HUES64 (cell line): ENCODE measurements around the gene ZBTB7B.

Source experiments
- H3K27ac ChIP-seq: 2 replicates; pipeline ENCODE4 v1.7.0; 2013; ENCODE audit warnings: low read depth, low read length, inconsistent platforms
- H3K27me3 ChIP-seq: 2 replicates; pipeline ENCODE4 v1.6.1; 2013; ENCODE audit warnings: mild to moderate bottlenecking, low read length; ENCODE audit not compliant: insufficient read depth
- H3K36me3 ChIP-seq: 2 replicates; pipeline ENCODE4 v1.6.1; 2013; ENCODE audit warnings: mild to moderate bottlenecking, low read length; ENCODE audit not compliant: insufficient read depth
- H3K4me1 ChIP-seq: 2 replicates; pipeline ENCODE4 v1.6.1; 2013; ENCODE audit warnings: mild to moderate bottlenecking, low read length, moderate library complexity; ENCODE audit not compliant: insufficient read depth
- H3K4me3 ChIP-seq: 2 replicates; pipeline ENCODE4 v1.5.1; 2013; ENCODE audit warnings: mild to moderate bottlenecking, low read length, moderate library complexity
- H3K9ac ChIP-seq: 2 replicates; pipeline ENCODE4 v1.6.1; 2013; ENCODE audit warnings: mild to moderate bottlenecking, low read depth, low read length
- H3K9me3 ChIP-seq: 2 replicates; pipeline ENCODE4 v1.6.1; 2013; ENCODE audit warnings: low read depth, low read length; ENCODE audit not compliant: insufficient read depth
- WGBS: fragments of 150-250, 120-280 bp; methylation state at CpG from one replicate; pipeline ENCODE4 v1.1.7; 2013; ENCODE audit warnings: missing lambda C conversion rate; 5-methylcytosine and 5-hydroxymethylcytosine counted together

ZBTB7B gene

GRCh38 chr1:155060736-155061135 is 58.1 kb downstream of the ZBTB7B start:
- Histone ChIP-seq H3K36me3 (peaks cover 5% of the 10 kb centered on the region), H3K27ac (no peak overlapping the region), H3K9ac (no peak overlapping the region), H3K27me3 (peaks cover 6% of the 10 kb centered on the region), H3K4me3 (no peak overlapping the region), H3K9me3 (no peaks in the 10 kb centered on the region), H3K4me1 (peaks cover 11% of the 10 kb centered on the region)
- 87% methylated on average over 8 of the region's 8 CpGs for WGBS

DNA sequence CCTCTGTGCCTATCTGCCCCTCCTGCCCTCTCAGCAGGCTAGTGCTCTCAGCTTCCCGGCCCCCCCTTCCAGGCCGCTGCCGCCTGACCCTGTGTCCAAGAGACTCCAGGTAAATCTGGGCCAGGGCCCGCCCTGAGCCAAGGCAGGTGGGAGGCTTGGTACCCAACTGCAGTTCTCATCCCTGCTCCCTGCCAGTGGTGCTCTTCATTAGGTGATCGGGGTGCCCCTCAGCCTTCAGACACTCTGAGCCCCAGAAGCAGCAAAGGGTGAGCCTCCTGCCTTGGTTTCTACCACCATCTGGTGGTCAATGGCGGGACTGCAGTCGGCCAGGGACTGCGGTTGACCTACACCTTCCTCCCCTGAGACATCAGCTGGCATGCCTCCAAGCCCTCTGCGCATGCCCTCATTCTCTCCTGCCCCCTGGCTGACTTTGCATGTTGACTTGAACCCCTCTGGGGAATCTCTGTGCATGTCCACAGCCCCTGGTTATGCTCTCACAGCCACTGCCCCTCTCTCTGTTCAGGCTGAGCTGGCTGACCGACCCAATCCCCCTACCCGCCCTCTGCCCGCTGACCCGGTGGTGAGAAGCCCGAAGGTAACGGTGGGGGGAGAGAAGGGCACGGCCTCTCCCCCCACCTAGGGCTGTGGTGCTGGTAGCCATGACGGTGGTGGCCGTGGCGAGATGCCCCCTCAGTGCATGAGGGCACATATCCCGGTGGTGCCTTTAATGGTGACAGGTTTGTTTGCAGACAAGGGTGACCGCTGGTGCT is 59.0 kb downstream of the ZBTB7B start:
- Histone ChIP-seq H3K4me3 (peak overlapping the region; percentile 82), H3K36me3 (peaks cover 5% of the 10 kb centered on the region), H3K27me3 (peaks cover 6% of the 10 kb centered on the region), H3K9ac (no peak overlapping the region), H3K9me3 (no peaks in the 10 kb centered on the region), H3K4me1 (peaks cover 11% of the 10 kb centered on the region), H3K27ac (no peak overlapping the region)
- WGBS: 28% methylated on average over 21 of the region's 21 CpGs

- H3K9me3 ChIP-seq: no peaks in the 10 kb centered on the region
- H3K27ac ChIP-seq: no peak overlapping the region
- no peak overlapping the region for H3K9ac ChIP-seq
- peaks cover 6% of the 10 kb centered on the region for H3K27me3 ChIP-seq
- peak overlapping the region; percentile 82 for H3K4me3 ChIP-seq
- 3% methylated on average over 29 of the region's 29 CpGs for WGBS
- peaks cover 9% of the 10 kb centered on the region for H3K36me3 ChIP-seq
- peaks cover 11% of the 10 kb centered on the region for H3K4me1 ChIP-seq
Measured at GRCh38 chr1:155062151-155062686, 59.6 kb downstream of the ZBTB7B start.

- Histone ChIP-seq H3K27me3 (peaks cover 6% of the 10 kb centered on the region), H3K36me3 (peaks cover 13% of the 10 kb centered on the region), H3K4me3 (peak overlapping the region; percentile 82), H3K9me3 (no peaks in the 10 kb centered on the region), H3K27ac (no peak overlapping the region), H3K9ac (no peak overlapping the region), H3K4me1 (peaks cover 11% of the 10 kb centered on the region)
- 2% methylated on average over 46 of the region's 46 CpGs for WGBS
Measured at GRCh38 chr1:155062702-155063411, 60.3 kb downstream of the ZBTB7B start.

- Histone ChIP-seq H3K4me1 (peaks cover 11% of the 10 kb centered on the region), H3K36me3 (peaks cover 13% of the 10 kb centered on the region), H3K9me3 (no peaks in the 10 kb centered on the region), H3K9ac (peak within 1 kb of the TSS; percentile 81), H3K4me3 (peak within 1 kb of the TSS; percentile 82), H3K27ac (peak within 1 kb of the TSS; percentile 95), H3K27me3 (peaks cover 6% of the 10 kb centered on the region)
- under 1% methylated on average over 57 of the region's 57 CpGs for WGBS
Measured at GRCh38 chr1:155063550-155064110, 61.0 kb downstream of the ZBTB7B start, which contains the start of gene EFNA4. Gene EFNA4 (plus strand): TSS chr1:155063740. CDS start chr1:155063824, 84 bp downstream.

DNA sequence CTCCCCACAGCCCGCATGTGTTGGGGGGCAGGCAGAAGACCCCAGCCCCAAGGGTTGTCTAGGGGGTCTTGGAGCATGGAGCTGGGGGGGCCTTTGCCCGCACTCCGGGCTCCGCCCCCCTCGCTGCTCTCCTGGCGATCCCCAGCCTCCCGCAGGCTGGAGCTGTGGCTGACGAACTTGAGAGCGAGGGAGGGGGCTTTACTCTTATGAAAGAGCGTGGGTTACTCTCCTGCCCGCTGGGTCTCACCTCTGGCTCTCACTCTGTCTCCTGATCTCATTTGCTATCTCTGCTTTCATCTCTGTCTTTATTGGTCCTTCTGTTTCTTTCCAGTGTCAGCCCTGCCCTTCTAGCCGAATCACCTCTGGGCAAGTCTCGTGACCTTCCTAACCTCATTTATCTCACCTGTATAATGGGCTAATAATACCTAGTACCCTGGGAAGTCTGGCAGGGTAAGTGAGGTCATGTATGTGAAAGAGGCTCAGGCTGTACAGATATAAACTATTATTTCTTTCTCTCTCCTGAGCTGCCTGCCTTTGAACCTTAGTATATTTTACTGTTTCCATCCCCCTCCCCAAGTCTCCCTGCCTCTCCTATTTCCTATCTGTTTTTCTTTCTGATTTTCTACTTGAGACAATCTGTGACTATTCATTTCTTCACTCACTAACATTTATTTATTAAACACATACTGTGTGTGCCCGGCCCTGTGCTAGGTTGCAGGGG is 61.7 kb downstream of the ZBTB7B start:
- H3K27ac ChIP-seq: peak overlapping the region; percentile 95
- 4% methylated on average over 14 of the region's 14 CpGs for WGBS
- H3K4me3 ChIP-seq: peak overlapping the region; percentile 82
- peaks cover 6% of the 10 kb centered on the region for H3K27me3 ChIP-seq
- H3K9ac ChIP-seq: peak overlapping the region; percentile 81
- H3K9me3 ChIP-seq: no peaks in the 10 kb centered on the region
- peaks cover 19% of the 10 kb centered on the region for H3K36me3 ChIP-seq
- H3K4me1 ChIP-seq: peaks cover 11% of the 10 kb centered on the region

GRCh38 chr1:155064832-155065429 is 62.3 kb downstream of the ZBTB7B start:
- 27% methylated on average over 4 of the region's 5 CpGs for WGBS
- H3K4me3 ChIP-seq: peak overlapping the region; percentile 82
- H3K9ac ChIP-seq: no peak overlapping the region
- H3K9me3 ChIP-seq: no peaks in the 10 kb centered on the region
- peaks cover 6% of the 10 kb centered on the region for H3K27me3 ChIP-seq
- peaks cover 11% of the 10 kb centered on the region for H3K4me1 ChIP-seq
- peaks cover 23% of the 10 kb centered on the region for H3K36me3 ChIP-seq
- peak overlapping the region; percentile 45; the same call in 1 of the 2 replicates for H3K27ac ChIP-seq

DNA sequence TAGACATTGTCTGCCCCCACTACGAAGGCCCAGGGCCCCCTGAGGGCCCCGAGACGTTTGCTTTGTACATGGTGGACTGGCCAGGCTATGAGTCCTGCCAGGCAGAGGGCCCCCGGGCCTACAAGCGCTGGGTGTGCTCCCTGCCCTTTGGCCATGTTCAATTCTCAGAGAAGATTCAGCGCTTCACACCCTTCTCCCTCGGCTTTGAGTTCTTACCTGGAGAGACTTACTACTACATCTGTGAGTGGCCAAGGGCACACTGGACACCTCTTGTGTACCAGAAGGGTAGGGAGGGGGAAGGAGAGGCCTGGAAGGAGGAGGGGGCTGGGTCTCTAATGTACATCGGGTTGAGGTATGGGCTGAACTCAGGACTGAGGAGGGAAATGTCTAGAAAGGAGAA is 64.2 kb downstream of the ZBTB7B start:
- WGBS: 93% methylated on average over 8 of the region's 8 CpGs
- Histone ChIP-seq H3K9me3 (no peaks in the 10 kb centered on the region), H3K9ac (no peak overlapping the region), H3K4me3 (no peak overlapping the region), H3K27ac (no peak overlapping the region), H3K4me1 (peaks cover 19% of the 10 kb centered on the region), H3K36me3 (peaks cover 23% of the 10 kb centered on the region), H3K27me3 (peaks cover 20% of the 10 kb centered on the region)
